Esophagus squamous epithelium (tissue), 4 donors: ENCODE measurements around the gene ASAP2.

ENCODE experiments used
- CTCF ChIP-seq, 6 experiments: fragments of 450-650 bp in 4 of 6; fragments of 200-600 bp in 2 of 6; sonication (generic) in 2 of 6; IDR thresholded peaks; one replicate each; pipeline ENCODE4 v1.5.1; 2016 to 2019; ENCODE audit warnings: antibody characterized with exemption in 6 of 6, mild to moderate bottlenecking in 4 of 6, moderate library complexity in 4 of 6
- POLR2A ChIP-seq, 4 donors: fragments of 450-650 bp; IDR thresholded peaks; one replicate each; pipeline ENCODE4 v1.6.1; 2017; ENCODE audit warnings: antibody characterized with exemption in 4 of 4, mild to moderate bottlenecking in 4 of 4, moderate library complexity in 3 of 4

GRCh38 chr2:9392898-9393765, 186.5 kb downstream of the ASAP2 start:
- TF ChIP-seq POLR2A (IDR thresholded peaks at IDR 0.05): no peak
- no peak for TF ChIP-seq CTCF (IDR thresholded peaks at IDR 0.05)
